ENCODE data around the gene ICOSLG. TPM values are rescaled to one million over a fixed set of nuclear protein-coding genes. Genes with fewer than 3 reads are reported as not detected.
"Not testable (repeated sequence)": the region's sequence is repeated elsewhere in the genome, so short reads cannot be mapped to it uniquely, and the experiment has no call there.

The ICOSLG gene
- total RNA-seq, 2 donors from 2014 or later: 2.3 to 4.1 TPM

DNA sequence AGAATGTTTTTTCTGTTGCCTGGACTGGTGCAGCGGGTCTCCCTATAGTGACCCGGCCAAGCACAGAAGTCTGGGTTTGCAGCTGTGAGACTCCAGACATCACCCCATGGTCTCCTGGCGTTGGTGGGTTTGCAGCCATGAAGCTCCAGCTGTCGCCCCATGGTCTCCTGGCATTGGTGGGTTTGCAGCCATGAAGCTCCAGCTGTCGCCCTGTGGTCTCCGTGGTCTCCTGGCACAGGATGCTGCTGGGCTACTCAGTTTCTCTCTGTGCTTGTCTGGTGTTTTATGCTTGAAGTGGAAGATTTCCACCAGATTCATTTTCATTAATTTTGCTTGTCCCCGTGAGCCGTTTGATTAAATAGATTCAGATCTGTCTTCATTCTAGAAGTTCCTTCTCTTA, 58.5 kb downstream of the ICOSLG start:
- not testable (repeated sequence) for H3K27me3 ChIP-seq (replicated peaks; ENCODE audit: insufficient read depth); H3K4me3 ChIP-seq; H3K4me1 ChIP-seq (ENCODE audit: control insufficient read depth in 1 of 2, low read depth in 2 of 2); H3K27ac ChIP-seq; H3K36me3 ChIP-seq; ATAC-seq (ENCODE audit: insufficient number of reproducible peaks, low FRiP score, low read depth); DNase-seq (ENCODE audit: low spot score); H3K9me3 ChIP-seq

DNA sequence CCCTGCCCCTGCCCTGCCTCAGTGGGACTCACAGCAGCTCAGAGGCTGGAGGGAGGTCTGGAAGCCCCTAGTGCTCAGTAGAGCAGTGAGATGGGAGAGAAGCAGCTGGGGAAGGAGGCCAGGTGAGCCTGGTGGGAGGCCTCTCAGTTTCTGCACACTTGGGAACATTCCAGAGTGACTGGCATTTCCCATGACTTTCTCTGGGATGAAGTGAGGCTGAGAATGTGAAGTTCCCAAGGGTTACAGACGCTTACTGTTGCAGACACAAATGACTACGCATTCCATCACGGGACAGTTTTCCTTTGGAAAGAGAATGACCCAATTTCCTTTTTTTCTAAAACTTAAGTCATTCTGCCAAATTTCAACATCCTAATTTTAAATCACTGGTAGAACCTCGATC, 59.2 kb downstream of the ICOSLG start:
- ATAC-seq (ENCODE audit: insufficient number of reproducible peaks, low FRiP score, low read depth); H3K4me3 ChIP-seq; H3K36me3 ChIP-seq; H3K27ac ChIP-seq; DNase-seq (ENCODE audit: low spot score); H3K27me3 ChIP-seq (replicated peaks; ENCODE audit: insufficient read depth); H3K4me1 ChIP-seq (ENCODE audit: control insufficient read depth in 1 of 2, low read depth in 2 of 2); H3K9me3 ChIP-seq: not testable (repeated sequence)

DNA sequence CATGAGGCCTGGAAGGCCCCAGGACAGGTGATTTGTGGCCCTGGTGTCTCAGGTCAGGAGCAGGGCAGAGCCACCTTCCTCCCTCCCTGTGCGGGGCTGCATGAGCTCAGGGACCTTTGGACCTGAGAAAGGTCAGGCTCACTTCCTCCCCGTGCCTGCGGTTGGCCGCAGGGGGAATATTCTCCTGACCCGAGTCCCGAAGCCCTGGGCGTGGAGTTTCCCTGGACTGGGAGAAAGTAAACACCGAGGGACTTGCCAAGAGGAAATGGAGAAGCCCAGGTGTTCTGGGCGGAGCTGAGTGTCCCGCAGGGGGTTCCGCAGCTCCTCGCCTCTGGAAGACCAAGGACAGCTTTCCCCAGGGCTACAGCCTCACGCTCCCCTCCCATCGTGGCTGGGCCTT, 64.6 kb downstream of the ICOSLG start:
- not testable (repeated sequence) for H3K27me3 ChIP-seq (replicated peaks; ENCODE audit: insufficient read depth); H3K36me3 ChIP-seq; H3K27ac ChIP-seq; ATAC-seq (ENCODE audit: insufficient number of reproducible peaks, low FRiP score, low read depth); H3K4me3 ChIP-seq; DNase-seq (ENCODE audit: low spot score); H3K9me3 ChIP-seq; H3K4me1 ChIP-seq (ENCODE audit: control insufficient read depth in 1 of 2, low read depth in 2 of 2)

DNA sequence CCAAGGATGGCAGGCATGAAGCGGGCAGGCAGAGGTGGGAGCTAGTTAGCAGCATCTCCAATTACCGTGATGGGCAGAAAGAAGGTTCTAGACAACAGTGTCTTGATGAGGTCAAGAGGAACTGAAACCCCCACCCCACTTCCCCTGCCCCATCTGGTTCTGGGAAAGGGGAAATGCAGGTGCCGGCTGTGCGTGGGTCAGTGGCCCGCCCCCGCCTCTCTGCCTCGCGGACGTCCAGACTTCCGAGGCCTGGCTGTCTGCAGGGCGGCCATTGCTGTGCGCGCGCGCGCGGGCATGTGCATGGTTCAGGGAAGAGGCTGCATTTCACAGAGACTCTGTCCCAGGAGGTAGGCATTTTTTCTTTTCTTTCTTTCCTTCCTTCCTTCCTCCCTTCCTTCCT, 65.6 kb downstream of the ICOSLG start:
- not testable (repeated sequence) for H3K9me3 ChIP-seq; ATAC-seq (ENCODE audit: insufficient number of reproducible peaks, low FRiP score, low read depth); H3K27me3 ChIP-seq (replicated peaks; ENCODE audit: insufficient read depth); H3K27ac ChIP-seq; DNase-seq (ENCODE audit: low spot score); H3K4me1 ChIP-seq (ENCODE audit: control insufficient read depth in 1 of 2, low read depth in 2 of 2); H3K4me3 ChIP-seq; H3K36me3 ChIP-seq

Other genes starting within 250 kb of the ICOSLG start
- gene TRAPPC10, start 228.6 kb downstream of the ICOSLG start, total RNA-seq: 10 to 100 TPM; 45.9 to 47.9 TPM
- 10 to 100 TPM; 10.9 to 13.0 TPM for gene PWP2, start 133.5 kb downstream of the ICOSLG start, total RNA-seq
- 10 to 100 TPM in 1 of 2 donors, 1 to 10 TPM in 1; 8.6 to 23.4 TPM for gene GATD3, start 107.3 kb downstream of the ICOSLG start, total RNA-seq
- not detected for gene DNMT3L, start 21.0 kb upstream of the ICOSLG start, total RNA-seq
- gene AIRE, start 44.9 kb upstream of the ICOSLG start, total RNA-seq: not detected
- 100 to 1,000 TPM in 1 of 2 donors, 10 to 100 TPM in 1; 91.0 to 119 TPM for gene PFKL, start 59.1 kb upstream of the ICOSLG start, total RNA-seq
- gene CFAP410, start 98.4 kb upstream of the ICOSLG start, total RNA-seq: 10 to 100 TPM; 48.8 to 51.3 TPM
- 10 to 100 TPM; 10.4 to 12.9 TPM for gene TRPM2, start 112.7 kb upstream of the ICOSLG start, total RNA-seq
- 1 to 10 TPM; 6.5 to 8.3 TPM for gene LRRC3, start 214.6 kb upstream of the ICOSLG start, total RNA-seq

Data from thoracic aorta (tissue), 2 donors.